Measurements from ENCODE around the gene SLX1A.
"Not testable (repeated sequence)": the region's sequence is repeated elsewhere in the genome, so short reads cannot be mapped to it uniquely, and the experiment has no call there.

The SLX1A gene

DNA sequence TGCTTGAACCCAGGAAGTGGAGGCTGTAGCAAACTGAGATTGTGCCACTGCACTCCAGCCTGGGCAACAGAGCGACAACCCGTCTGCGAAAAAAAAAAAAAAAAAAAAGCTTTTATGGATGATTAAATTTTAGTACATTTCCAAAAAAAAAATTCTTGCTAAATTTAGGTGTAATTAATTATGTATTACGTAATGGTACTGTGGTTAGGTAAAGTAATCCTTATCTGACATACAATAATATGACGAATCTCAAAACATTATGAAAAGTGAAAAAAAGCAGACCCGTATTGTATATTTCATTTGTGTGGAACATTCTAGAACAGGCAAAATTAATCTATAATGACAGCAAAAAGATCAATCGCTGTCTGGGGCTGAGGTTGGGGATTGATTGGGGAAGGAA, 20.6 kb upstream of the SLX1A start:
- no peak overlapping the region for H3K27ac Mint-ChIP-seq
- no peak overlapping the region for H3K4me3 Mint-ChIP-seq
- H3K27me3 Mint-ChIP-seq: no peaks in the 10 kb centered on the region
- H3K4me1 Mint-ChIP-seq (ENCODE audit: low read depth): peaks cover 3% of the 10 kb centered on the region
- H3K9me3 Mint-ChIP-seq: no peaks in the 10 kb centered on the region
- no peaks in the 10 kb centered on the region for H3K36me3 Mint-ChIP-seq (ENCODE audit: low read depth)

DNA sequence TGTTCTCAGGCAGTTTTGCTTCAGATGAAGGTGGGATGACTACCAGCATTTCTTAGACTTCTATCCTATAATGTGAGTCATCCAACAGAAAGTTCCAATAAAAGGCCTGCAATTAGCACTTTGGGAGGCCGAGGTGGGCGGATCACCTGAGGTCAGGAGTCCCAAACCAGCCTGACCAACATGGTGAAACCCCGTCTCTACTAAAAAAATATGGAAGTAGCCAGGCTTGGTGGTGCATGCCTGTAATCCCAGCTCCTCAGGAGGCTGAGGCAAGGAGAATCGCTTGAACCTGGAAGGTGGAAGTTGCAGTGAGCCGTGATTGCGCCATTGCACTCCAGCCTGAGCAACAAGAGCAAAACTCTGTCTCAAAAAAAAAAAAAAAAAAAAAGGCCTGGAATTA, 16.8 kb upstream of the SLX1A start:
- H3K9me3 Mint-ChIP-seq; H3K4me1 Mint-ChIP-seq (ENCODE audit: low read depth); H3K36me3 Mint-ChIP-seq (ENCODE audit: low read depth); H3K4me3 Mint-ChIP-seq; H3K27ac Mint-ChIP-seq; H3K27me3 Mint-ChIP-seq: not testable (repeated sequence)

DNA sequence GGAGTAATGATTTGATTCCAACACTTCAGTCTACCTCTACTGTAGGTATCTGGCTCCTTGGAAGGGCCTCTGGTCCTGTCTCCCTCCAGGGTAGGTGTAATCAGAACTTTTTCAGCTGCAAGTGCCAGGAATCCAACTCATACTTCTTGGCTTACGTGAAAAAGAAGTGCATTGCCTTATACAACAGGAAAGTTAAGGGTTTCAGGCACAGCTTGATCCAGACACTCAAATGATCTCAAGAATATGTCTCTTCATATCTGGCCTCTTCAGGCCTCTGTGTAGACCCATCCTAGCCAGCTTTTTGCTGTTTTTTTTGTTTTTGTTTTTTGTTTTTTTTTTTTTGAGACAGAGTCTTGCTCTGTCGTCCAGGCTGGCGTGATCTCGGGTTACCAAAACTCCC, 14.5 kb upstream of the SLX1A start:
- Mint-ChIP-seq H3K9me3 (no peaks in the 10 kb centered on the region), H3K27me3 (no peaks in the 10 kb centered on the region), H3K36me3 (ENCODE audit: low read depth) (peaks cover 3% of the 10 kb centered on the region), H3K4me1 (ENCODE audit: low read depth) (peaks cover 19% of the 10 kb centered on the region), H3K27ac (no peak overlapping the region), H3K4me3 (no peak overlapping the region)

DNA sequence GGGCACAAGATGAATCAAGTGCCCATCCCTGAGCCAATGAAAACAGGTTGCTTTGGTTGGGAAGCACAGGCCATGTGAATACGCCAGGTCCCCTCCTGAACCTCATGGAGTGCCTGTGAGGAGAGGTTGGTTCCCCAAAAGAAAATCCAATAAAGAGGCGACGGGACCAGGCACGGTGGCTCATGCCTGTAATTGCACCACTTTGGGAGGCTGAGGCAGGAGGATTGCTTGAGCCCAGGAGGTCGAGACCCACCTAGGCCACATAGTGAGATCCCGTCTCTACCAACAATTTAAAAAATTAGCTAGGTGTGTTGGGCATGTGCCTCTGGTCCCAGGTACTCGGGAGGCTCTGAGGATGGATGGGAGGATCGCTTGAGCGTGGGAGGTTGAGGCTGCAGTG, 13.7 kb upstream of the SLX1A start:
- no peak overlapping the region for H3K27ac Mint-ChIP-seq
- H3K4me1 Mint-ChIP-seq (ENCODE audit: low read depth): peaks cover 19% of the 10 kb centered on the region
- no peak overlapping the region for H3K4me3 Mint-ChIP-seq
- H3K9me3 Mint-ChIP-seq: no peaks in the 10 kb centered on the region
- no peaks in the 10 kb centered on the region for H3K27me3 Mint-ChIP-seq
- peaks cover 11% of the 10 kb centered on the region for H3K36me3 Mint-ChIP-seq (ENCODE audit: low read depth)

DNA sequence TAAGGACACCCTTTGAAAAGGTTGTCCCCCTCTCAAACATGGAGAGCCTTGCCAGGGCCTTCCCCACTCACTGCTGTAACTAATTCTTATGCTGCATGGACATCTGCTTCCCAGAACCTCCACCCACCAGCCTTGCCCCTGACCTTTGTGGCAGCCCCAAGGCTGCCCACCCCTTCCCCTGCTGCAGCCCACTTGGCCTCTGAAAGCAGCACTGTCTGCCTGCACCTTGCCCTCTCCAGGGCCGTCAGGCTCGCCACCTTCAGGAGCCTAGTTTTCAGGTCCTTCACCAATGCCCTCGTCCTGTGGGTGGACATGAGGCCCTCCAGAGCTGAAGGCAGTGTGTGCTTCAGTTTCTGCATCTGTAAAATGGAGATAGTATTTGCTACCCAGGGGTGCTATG, 12.9 kb upstream of the SLX1A start:
- H3K36me3 Mint-ChIP-seq (ENCODE audit: low read depth): peaks cover 14% of the 10 kb centered on the region
- no peak overlapping the region for H3K4me3 Mint-ChIP-seq
- H3K9me3 Mint-ChIP-seq: no peaks in the 10 kb centered on the region
- H3K4me1 Mint-ChIP-seq (ENCODE audit: low read depth): peaks cover 19% of the 10 kb centered on the region
- peak overlapping the region; percentile 80 for H3K27ac Mint-ChIP-seq
- no peaks in the 10 kb centered on the region for H3K27me3 Mint-ChIP-seq

DNA sequence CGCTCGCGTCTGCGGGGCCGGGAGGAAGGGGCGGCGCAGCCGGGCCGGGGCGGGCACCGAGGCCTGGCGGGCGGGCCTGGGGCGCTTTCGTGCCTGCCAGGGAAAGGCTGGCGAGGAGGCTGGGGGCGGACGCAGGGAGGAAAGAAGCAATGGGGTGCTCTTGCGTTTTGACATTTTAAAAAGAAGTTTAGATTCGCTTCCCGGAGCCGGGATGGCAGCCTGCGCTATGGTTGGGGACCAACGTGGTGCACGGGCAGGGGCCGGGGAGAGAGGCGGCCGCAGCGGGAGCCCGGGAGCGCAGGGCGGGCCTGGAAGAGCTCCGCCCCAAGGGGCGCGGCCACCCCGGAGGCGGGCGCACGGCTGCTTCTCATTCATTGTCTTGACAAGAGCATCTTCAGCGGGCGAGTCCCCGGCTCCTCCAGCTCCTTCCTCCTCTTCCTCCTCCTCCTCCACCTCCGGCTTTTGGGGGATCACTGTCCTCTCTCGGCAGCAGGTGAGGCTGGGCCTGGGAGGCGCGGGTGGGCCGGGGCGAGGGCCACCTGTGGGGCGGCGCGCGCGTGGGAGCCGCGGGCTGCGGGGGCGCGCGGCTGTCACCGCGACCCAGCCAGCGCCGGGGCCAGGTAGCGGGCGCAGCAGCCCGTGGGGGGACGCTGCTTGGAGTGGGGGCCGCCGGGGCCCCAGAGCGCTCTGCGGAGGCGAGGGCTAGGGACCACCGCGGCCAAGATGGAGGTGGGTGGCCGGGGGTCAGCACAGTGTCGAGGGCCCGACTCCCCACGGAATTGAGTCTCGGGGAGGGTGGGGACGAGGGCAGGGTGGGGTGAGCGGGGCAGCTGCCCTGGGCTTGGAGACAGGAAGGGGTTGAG, 10.2 kb upstream of the SLX1A start, which contains the start of gene CORO1A:
CORO1A (plus strand) TSS at position 370 of the 863 bp plus-strand sequence. CDS start 1,608 bp downstream, outside the sequence.
- Mint-ChIP-seq H3K27me3 (no peaks in the 10 kb centered on the region), H3K4me3 (peak within 1 kb of the TSS; percentile 99), H3K36me3 (ENCODE audit: low read depth) (peaks cover 38% of the 10 kb centered on the region)

DNA sequence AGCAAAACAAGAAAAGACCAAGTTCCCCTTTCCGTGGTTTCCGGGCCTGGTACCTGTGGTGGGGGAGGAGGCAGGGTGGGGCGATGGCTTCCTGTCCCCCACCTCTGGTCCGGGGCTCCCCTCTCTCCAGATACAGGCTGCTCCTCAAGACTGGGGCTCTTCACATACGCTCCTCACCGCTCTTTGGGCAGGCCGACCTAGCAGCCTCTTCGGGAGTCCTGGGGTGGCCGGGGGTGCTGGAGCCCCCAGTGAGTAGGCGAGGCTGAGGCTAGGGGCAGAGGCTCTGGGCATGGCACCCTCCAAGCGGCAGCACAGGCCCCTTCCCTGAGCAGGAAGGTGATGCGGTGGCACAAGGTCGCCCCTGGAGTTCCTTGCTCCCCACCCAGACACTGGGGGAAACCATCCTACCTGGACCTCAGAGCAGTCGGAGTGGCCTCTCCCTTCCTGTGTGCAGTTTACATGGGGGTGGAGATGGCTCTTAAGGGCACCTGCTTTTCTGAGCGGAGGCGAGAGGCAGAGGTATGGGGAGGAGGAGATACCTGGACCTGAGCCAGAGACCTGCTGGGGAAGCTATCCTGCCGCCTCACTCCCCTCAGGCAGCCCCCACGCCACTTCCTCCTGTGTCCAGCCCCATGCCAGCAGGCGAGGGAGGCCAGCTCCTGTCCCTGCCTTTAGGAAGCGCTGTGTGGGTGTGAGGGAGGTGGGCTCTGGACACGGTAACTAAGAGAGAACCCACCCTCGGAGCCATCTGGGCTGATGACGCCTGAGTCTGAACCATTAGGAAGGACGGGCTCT, 9.4 kb upstream of the SLX1A start:
- Mint-ChIP-seq H3K4me3 (peak overlapping the region; percentile 99), H3K27me3 (no peaks in the 10 kb centered on the region), H3K4me1 (ENCODE audit: low read depth) (peaks cover 35% of the 10 kb centered on the region), H3K36me3 (ENCODE audit: low read depth) (peaks cover 38% of the 10 kb centered on the region), H3K27ac (peak overlapping the region; percentile 99), H3K9me3 (no peaks in the 10 kb centered on the region)

More for the DNA sequence above, 10.2 kb upstream of the SLX1A start, which contains the start of gene CORO1A:
- H3K27ac Mint-ChIP-seq: peak within 1 kb of the TSS; percentile 99
- no peaks in the 10 kb centered on the region for H3K9me3 Mint-ChIP-seq
- peaks cover 35% of the 10 kb centered on the region for H3K4me1 Mint-ChIP-seq (ENCODE audit: low read depth)

DNA sequence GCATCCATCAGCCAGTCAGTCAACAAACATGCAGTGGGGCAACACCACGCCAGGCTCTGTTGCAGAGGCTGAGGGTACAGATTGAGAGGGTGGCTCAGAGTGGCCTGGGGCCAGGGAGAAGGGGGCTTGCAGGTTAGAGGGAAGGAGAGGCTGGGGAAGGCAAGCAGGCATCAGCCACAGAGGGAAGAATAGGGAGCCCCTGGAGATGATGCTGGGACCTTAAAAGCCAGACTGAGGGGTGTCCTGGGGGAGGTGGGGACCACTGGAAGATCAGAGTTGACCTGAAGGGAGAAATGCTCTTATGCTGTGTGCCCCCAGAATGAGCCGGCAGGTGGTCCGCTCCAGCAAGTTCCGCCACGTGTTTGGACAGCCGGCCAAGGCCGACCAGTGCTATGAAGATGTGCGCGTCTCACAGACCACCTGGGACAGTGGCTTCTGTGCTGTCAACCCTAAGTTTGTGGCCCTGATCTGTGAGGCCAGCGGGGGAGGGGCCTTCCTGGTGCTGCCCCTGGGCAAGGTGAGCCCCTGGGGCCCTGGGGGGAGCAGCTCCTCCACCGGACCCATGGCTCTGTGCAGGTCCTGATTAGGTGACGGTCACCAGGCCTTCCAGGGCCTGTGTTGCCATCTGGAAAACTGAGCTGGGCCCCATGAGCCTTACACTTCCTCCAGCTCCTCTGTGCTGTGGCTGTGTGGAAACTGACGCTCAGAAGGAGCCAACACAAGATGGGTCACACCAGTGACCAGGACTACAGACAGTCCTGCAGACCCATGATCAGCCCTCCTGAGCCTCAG, 8.6 kb upstream of the SLX1A start:
- peaks cover 35% of the 10 kb centered on the region for H3K4me1 Mint-ChIP-seq (ENCODE audit: low read depth)
- no peaks in the 10 kb centered on the region for H3K27me3 Mint-ChIP-seq
- peaks cover 38% of the 10 kb centered on the region for H3K36me3 Mint-ChIP-seq (ENCODE audit: low read depth)
- H3K27ac Mint-ChIP-seq: peak overlapping the region; percentile 99
- H3K4me3 Mint-ChIP-seq: peak overlapping the region; percentile 99
- no peaks in the 10 kb centered on the region for H3K9me3 Mint-ChIP-seq

DNA sequence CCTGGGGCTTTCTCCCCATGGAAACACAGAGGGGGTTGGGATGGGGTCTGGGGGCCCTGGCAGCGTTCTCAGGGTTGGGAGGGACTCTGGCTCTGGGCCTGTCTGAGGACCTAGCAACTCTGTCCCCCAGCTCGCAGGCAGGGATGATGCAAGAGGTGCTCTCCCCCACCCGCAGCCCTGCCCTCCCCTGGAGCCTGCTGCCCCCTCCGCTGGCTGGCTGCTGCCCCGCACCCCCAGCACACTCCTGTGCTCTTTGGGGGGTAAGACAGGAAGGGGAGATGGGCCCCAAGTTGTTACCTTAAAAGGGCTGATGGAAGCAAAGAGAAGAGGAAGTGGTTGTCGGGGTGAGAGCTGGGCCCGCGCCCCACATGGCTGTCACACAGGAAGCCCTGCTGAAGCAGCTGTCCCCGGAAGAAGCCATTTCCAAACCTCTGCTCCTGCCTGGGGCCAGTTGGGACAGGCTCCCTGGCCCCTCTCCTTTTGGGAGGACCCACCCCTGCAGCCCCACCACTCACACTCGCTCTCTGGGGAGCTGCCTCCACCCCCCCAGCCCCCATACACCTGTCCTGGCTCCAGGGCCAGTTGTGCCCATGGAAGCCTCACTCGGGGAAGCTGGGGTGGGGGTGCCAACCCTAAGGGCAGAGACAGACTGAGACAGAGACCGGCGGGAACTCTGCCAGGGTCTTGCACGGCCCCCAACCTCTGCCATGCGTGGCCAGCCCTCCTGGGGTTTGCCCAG, 7.8 kb upstream of the SLX1A start:
- Mint-ChIP-seq H3K4me3 (peak overlapping the region; percentile 99), H3K9me3 (no peaks in the 10 kb centered on the region), H3K36me3 (ENCODE audit: low read depth) (peaks cover 38% of the 10 kb centered on the region), H3K27me3 (no peaks in the 10 kb centered on the region), H3K27ac (peak overlapping the region; percentile 99), H3K4me1 (ENCODE audit: low read depth) (peaks cover 31% of the 10 kb centered on the region)

DNA sequence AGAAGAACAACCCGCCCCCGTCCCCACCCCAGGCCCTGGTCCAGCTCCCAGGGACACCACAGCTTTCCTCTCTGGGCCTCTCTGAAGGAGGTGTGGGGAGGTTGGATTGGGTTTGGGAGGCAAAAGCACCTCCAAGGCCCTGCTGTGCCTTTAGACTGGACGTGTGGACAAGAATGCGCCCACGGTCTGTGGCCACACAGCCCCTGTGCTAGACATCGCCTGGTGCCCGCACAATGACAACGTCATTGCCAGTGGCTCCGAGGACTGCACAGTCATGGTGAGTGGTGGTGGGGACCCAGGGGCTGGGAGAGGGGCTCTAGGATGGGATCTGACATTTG, 7.3 kb upstream of the SLX1A start:
- peak overlapping the region; percentile 99 for H3K4me3 Mint-ChIP-seq

DNA sequence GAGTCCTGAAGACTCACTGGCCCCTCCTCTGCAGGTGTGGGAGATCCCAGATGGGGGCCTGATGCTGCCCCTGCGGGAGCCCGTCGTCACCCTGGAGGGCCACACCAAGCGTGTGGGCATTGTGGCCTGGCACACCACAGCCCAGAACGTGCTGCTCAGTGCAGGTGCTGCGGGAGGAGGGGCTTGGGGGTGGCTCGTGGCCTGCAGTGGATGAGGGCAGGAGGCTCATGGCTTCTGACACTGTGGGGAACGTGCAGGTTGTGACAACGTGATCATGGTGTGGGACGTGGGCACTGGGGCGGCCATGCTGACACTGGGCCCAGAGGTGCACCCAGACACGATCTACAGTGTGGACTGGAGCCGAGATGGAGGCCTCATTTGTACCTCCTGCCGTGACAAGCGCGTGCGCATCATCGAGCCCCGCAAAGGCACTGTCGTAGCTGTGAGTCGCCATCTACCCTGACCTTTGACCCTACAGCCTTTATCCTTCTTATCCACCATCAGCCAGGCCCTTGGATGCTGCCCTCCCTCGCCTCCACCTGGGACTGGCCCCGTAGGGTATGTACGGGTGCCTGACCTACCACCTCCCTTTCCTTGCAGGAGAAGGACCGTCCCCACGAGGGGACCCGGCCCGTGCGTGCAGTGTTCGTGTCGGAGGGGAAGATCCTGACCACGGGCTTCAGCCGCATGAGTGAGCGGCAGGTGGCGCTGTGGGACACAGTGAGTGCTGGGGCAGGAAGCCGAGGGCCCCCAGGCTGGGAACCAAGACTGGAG, 6.7 kb upstream of the SLX1A start:
- Mint-ChIP-seq H3K27ac (peak overlapping the region; percentile 99), H3K36me3 (ENCODE audit: low read depth) (peaks cover 38% of the 10 kb centered on the region), H3K4me3 (peak overlapping the region; percentile 99), H3K4me1 (ENCODE audit: low read depth) (peaks cover 25% of the 10 kb centered on the region), H3K9me3 (no peaks in the 10 kb centered on the region), H3K27me3 (no peaks in the 10 kb centered on the region)

More for the DNA sequence above, 7.3 kb upstream of the SLX1A start:
- peaks cover 28% of the 10 kb centered on the region for H3K4me1 Mint-ChIP-seq (ENCODE audit: low read depth)
- H3K36me3 Mint-ChIP-seq (ENCODE audit: low read depth): peaks cover 38% of the 10 kb centered on the region
- H3K27me3 Mint-ChIP-seq: no peaks in the 10 kb centered on the region
- no peaks in the 10 kb centered on the region for H3K9me3 Mint-ChIP-seq
- peak overlapping the region; percentile 99 for H3K27ac Mint-ChIP-seq

DNA sequence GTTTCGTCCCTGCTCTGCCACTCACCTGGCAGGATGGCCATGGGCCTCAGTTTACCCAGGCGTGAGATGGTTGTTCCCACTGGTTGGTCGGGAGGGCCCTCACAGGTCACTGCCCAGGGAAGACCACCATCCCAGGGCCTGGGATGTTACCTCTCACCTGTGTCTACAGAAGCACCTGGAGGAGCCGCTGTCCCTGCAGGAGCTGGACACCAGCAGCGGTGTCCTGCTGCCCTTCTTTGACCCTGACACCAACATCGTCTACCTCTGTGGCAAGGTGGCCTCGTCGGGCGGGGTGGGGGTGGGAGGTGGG, 6.2 kb upstream of the SLX1A start:
- peak overlapping the region; percentile 99 for H3K27ac Mint-ChIP-seq
- peak overlapping the region; percentile 99 for H3K4me3 Mint-ChIP-seq
- H3K4me1 Mint-ChIP-seq (ENCODE audit: low read depth): peaks cover 20% of the 10 kb centered on the region
- H3K27me3 Mint-ChIP-seq: no peaks in the 10 kb centered on the region
- H3K36me3 Mint-ChIP-seq (ENCODE audit: low read depth): peaks cover 38% of the 10 kb centered on the region
- no peaks in the 10 kb centered on the region for H3K9me3 Mint-ChIP-seq

DNA sequence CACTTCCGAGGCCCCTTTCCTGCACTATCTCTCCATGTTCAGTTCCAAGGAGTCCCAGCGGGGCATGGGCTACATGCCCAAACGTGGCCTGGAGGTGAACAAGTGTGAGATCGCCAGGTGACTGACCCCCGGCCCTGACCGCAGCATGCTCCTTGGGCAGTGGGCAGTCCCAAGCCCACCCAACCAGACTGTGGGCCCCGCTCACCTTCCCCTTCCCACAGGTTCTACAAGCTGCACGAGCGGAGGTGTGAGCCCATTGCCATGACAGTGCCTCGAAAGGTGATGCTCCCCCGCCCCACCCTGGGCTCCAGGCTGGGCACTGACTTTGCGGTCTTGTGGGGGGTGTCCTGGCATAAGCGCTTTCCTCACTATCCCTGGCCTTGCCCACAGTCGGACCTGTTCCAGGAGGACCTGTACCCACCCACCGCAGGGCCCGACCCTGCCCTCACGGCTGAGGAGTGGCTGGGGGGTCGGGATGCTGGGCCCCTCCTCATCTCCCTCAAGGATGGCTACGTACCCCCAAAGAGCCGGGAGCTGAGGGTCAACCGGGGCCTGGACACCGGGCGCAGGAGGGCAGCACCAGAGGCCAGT, 5.6 kb upstream of the SLX1A start:
- Mint-ChIP-seq H3K27ac (peak overlapping the region; percentile 58), H3K4me3 (peak overlapping the region; percentile 99), H3K36me3 (ENCODE audit: low read depth) (peaks cover 38% of the 10 kb centered on the region), H3K9me3 (no peaks in the 10 kb centered on the region), H3K27me3 (no peaks in the 10 kb centered on the region), H3K4me1 (ENCODE audit: low read depth) (peaks cover 16% of the 10 kb centered on the region)
